Measurements from ENCODE around the gene SFXN1. TPM values are rescaled to one million over a fixed set of nuclear protein-coding genes. Genes with fewer than 3 reads are reported as not detected.

SFXN1 gene
- total and polyA plus RNA-seq, 2 donors (not counting 3 experiments of a cell fraction or from before 2014, with no cell fraction given), result 61.7 to 69.3 TPM

GRCh38 chr5:175567954-175568353 lies 89.6 kb downstream of the SFXN1 start:
- Histone ChIP-seq H3K9me3 (replicated peaks; ENCODE audit: control insufficient read depth, insufficient read depth, low read length) (no peaks in the 10 kb centered on the region), H3K36me3 (ENCODE audit: control insufficient read depth in 2 of 2, extremely low read depth in 1 of 2, insufficient read depth in 2 of 2, low read length in 2 of 2) (no peaks in the 10 kb centered on the region), H3K27ac (ENCODE audit: insufficient read depth, low read depth, low read length) (no peak overlapping the region), H3K9me1 (replicated peaks; ENCODE audit: control insufficient read depth, extremely low read depth, insufficient read depth, low read length) (no peaks in the 10 kb centered on the region), H3K27me3 (ENCODE audit: control insufficient read depth in 2 of 2, insufficient read depth in 2 of 2, low read length in 2 of 2) (no peaks in the 10 kb centered on the region), H2AFZ (ENCODE audit: low read depth, low read length) (no peak overlapping the region), H3K9ac (replicated peaks; ENCODE audit: extremely low read depth, insufficient read depth, low read length) (no peak overlapping the region), H3K79me2 (ENCODE audit: control insufficient read depth, insufficient read depth, low read length) (no peaks in the 10 kb centered on the region), H3K4me2 (ENCODE audit: insufficient read depth, low read length) (no peak overlapping the region), H4K20me1 (replicated peaks; ENCODE audit: control insufficient read depth, extremely low read depth, insufficient read depth, low read length) (no peaks in the 10 kb centered on the region), H3K4me1 (ENCODE audit: control insufficient read depth, extremely low read depth, insufficient read depth, low read length) (no peaks in the 10 kb centered on the region), H3K4me3 (replicated peaks in 1 of 3; ENCODE audit: insufficient read depth in 1 of 3, low read depth in 1 of 3, low read length in 3 of 3) (no peak overlapping the region)
- dilution Hi-C loops (cut with MboI; ENCODE audit: extremely low pct_ligation_motif_present, low sequenced_read_pairs) (no loop called here), intact Hi-C loops (cut with micrococcal nuclease) (no loop called here)
- TF ChIP-seq JUN (IDR thresholded peaks at IDR 0.05; ENCODE audit: borderline replicate concordance, insufficient read depth, insufficient read length, low read depth), result no peak
- no peak for TF ChIP-seq MYC (IDR thresholded peaks at IDR 0.05; ENCODE audit: low read depth, low read length)
- no peak for TF ChIP-seq GATA2 (IDR thresholded peaks at IDR 0.05; ENCODE audit: insufficient read depth, insufficient read length, low read depth, low read length)
- no peak for TF ChIP-seq POLR2A (IDR thresholded peaks at IDR 0.05; ENCODE audit: low read depth, low read length)
- no peak for TF ChIP-seq MAX (IDR thresholded peaks at IDR 0.05; ENCODE audit: insufficient read depth, insufficient read length)
- TF ChIP-seq EZH2 (IDR thresholded peaks at IDR 0.05; ENCODE audit: borderline replicate concordance, low read depth, low read length, severe bottlenecking), result no peak
- TF ChIP-seq CTCF (IDR thresholded peaks at IDR 0.05; ENCODE audit: extremely low read depth in 1 of 2, insufficient read depth in 1 of 2, low read depth in 1 of 2, low read length in 2 of 2), result no peak
- TF ChIP-seq POLR2AphosphoS5 (IDR thresholded peaks at IDR 0.05; ENCODE audit: insufficient read depth, low read depth, low read length), result no peak
- TF ChIP-seq FOS (IDR thresholded peaks at IDR 0.05; ENCODE audit: borderline replicate concordance, insufficient read depth, low read length), result no peak
- BruUV-seq (replicated peaks), result no TSS peak
- DNase-seq (ENCODE audit: low read depth, low spot score) (no peak), FAIRE-seq (no peak)
- ChIA-PET POLR2A (no interaction called here), CTCF (no interaction called here)
